GM21825 (cell line): Measurements from ENCODE around the gene DLGAP3.

ENCODE experiments used
- ATAC-seq: cut with Tn5 transposase; IDR thresholded peaks from one replicate; pipeline ENCODE4 v1.9.1; 2021; ENCODE audit warnings: mild to moderate bottlenecking, moderate library complexity; ENCODE audit not compliant: unreplicated experiment

DLGAP3 gene

GRCh38 chr1:34906222-34906621 lies 23.2 kb downstream of the DLGAP3 start:
- no peak for ATAC-seq

- ATAC-seq = no peak
Observed at GRCh38 chr1:34905098-34905459, 24.4 kb downstream of the DLGAP3 start.

GRCh38 chr1:34904236-34905097 lies 25.0 kb downstream of the DLGAP3 start:
- no peak for ATAC-seq

GRCh38 chr1:34901919-34902318 lies 27.5 kb downstream of the DLGAP3 start:
- ATAC-seq = no peak

GRCh38 chr1:34900775-34901502 lies 28.5 kb downstream of the DLGAP3 start:
- ATAC-seq = no peak

GRCh38 chr1:34899906-34900305 lies 29.5 kb downstream of the DLGAP3 start:
- ATAC-seq = no peak

- no peak for ATAC-seq
Observed at GRCh38 chr1:34899471-34899870, 30.0 kb downstream of the DLGAP3 start.

- ATAC-seq = no peak
Observed at GRCh38 chr1:34898330-34898761, 31.1 kb downstream of the DLGAP3 start.

GRCh38 chr1:34896612-34897011 lies 32.8 kb downstream of the DLGAP3 start:
- ATAC-seq = no peak

GRCh38 chr1:34889705-34890104 lies 39.7 kb downstream of the DLGAP3 start:
- no peak for ATAC-seq

GRCh38 chr1:34887593-34887992 lies 41.9 kb downstream of the DLGAP3 start:
- no peak for ATAC-seq

- no peak for ATAC-seq
Observed at GRCh38 chr1:34885405-34886247, 43.8 kb downstream of the DLGAP3 start.

- no peak for ATAC-seq
Observed at GRCh38 chr1:34884961-34885360, 44.5 kb downstream of the DLGAP3 start.

- ATAC-seq = no peak
Observed at GRCh38 chr1:34884536-34884935, 44.9 kb downstream of the DLGAP3 start.

GRCh38 chr1:34879230-34879629 lies 50.2 kb downstream of the DLGAP3 start:
- ATAC-seq = no peak

GRCh38 chr1:34876406-34876805 lies 53.0 kb downstream of the DLGAP3 start:
- ATAC-seq = no peak

- ATAC-seq = no peak
Observed at GRCh38 chr1:34874296-34874952, 55.0 kb downstream of the DLGAP3 start.

- no peak for ATAC-seq
Observed at GRCh38 chr1:34872133-34872503, 57.3 kb downstream of the DLGAP3 start.

GRCh38 chr1:34871443-34872132 lies 57.9 kb downstream of the DLGAP3 start:
- ATAC-seq = no peak

- no peak for ATAC-seq
Observed at GRCh38 chr1:34870395-34870794, 59.1 kb downstream of the DLGAP3 start.
